K562 (cell line): ENCODE measurements around the gene SCGB1C2. TPM values are rescaled to one million over a fixed set of nuclear protein-coding genes. Genes with fewer than 3 reads are reported as not detected.

Source experiments
- ATAC-seq: fragments of 200-7000 bp; cut with Tn5 transposase; 3 replicates; pipeline ENCODE4 v1.9.1; 2020; ENCODE audit warnings: moderate library complexity
- BruUV-seq: library from RNA; stranded (reverse); fragments of 400-500 nt; replicated peaks from 2 replicates; lab custom pipeline; 2021; lab: Mats Ljungman, UMichigan
- CTCF ChIA-PET: fragments of 300-600 bp; formaldehyde crosslinking; extraction: SDS; loops from one replicate; lab custom pipeline; 2021; ENCODE audit warnings: low intra/inter-chr PET ratio; lab: Yijun Ruan, JAX
- POLR2A ChIA-PET: fragments of 300-600, 350-650 bp; sonication (Branson Sonifier 250); formaldehyde crosslinking; extraction: SDS; loops from one replicate; lab custom pipeline; 2021; ENCODE audit warnings: antibody characterized with exemption, inconsistent platforms; lab: Yijun Ruan, JAX
- DNase-seq, 4 experiments: peaks; one replicate each; pipeline versions ENCODE4 v3.0.0 to v3.0.0-alpha.2; 2011 to 2018; ENCODE audit warnings: low spot score in 3 of 4, mixed read lengths in 3 of 4; ENCODE audit errors: extremely low read depth in 1 of 4
- FAIRE-seq: peaks from 2 replicates; lab custom pipeline; 2011; peaks lifted over from hg19 to GRCh38; lab: Jason Lieb, UNC
- H2AFZ ChIP-seq: 2 replicates; pipeline ENCODE4 v1.6.0; 2011; ENCODE audit warnings: low read depth, low read length, control low read depth, inconsistent platforms
- H3K27ac ChIP-seq: fragments of 200-600 bp; 3 replicates; pipeline ENCODE4 v1.8.0; 2011; ENCODE audit warnings: low read depth, mild to moderate bottlenecking, control low read depth, inconsistent platforms, low read length, moderate library complexity, mixed read lengths; ENCODE audit errors: extremely low read depth
- H3K27me3 ChIP-seq, 2 experiments: fragments of 300-600 bp in 1 of 2; 2 replicates in 1 of 2; 3 replicates in 1 of 2; pipeline versions ENCODE4 v1.6.0 to v1.8.0; 2011; ENCODE audit warnings: inconsistent platforms in 2 of 2, low read length in 2 of 2, mild to moderate bottlenecking in 1 of 2, mixed read lengths in 1 of 2, moderate library complexity in 1 of 2; ENCODE audit not compliant: control insufficient read depth in 2 of 2, insufficient read depth in 2 of 2
- H3K36me3 ChIP-seq: fragments of 300-600 bp; 3 replicates; pipeline ENCODE4 v1.8.0; 2011; ENCODE audit warnings: mild to moderate bottlenecking, low read length, inconsistent platforms; ENCODE audit not compliant: control insufficient read depth, insufficient read depth
- H3K4me1 ChIP-seq, 2 experiments: fragments of 200-600 bp in 1 of 2; replicated peaks in 1 of 2; 2 replicates in 1 of 2; 3 replicates in 1 of 2; pipeline versions ENCODE4 v1.5.1 to v1.8.0; 2011; ENCODE audit warnings: inconsistent platforms in 2 of 2, low read length in 2 of 2, mild to moderate bottlenecking in 1 of 2, mixed read lengths in 1 of 2, moderate library complexity in 1 of 2; ENCODE audit not compliant: control insufficient read depth in 2 of 2, insufficient read depth in 2 of 2
- H3K4me2 ChIP-seq: 2 replicates; pipeline ENCODE4 v1.6.1; 2011; ENCODE audit warnings: low read length, control low read depth, inconsistent platforms, mixed read lengths; ENCODE audit not compliant: insufficient read depth
- H3K4me3 ChIP-seq: fragments of 200-600 bp; sonication (generic), shearing (Covaris generic); 2 replicates; pipeline ENCODE4 v1.5.1; 2016; ENCODE audit warnings: control low read depth, inconsistent platforms
- H3K79me2 ChIP-seq: fragments of 200-600 bp; 3 replicates; pipeline ENCODE4 v1.8.0; 2011; ENCODE audit warnings: low read length, inconsistent platforms; ENCODE audit not compliant: control insufficient read depth, insufficient read depth
- H3K9ac ChIP-seq, 2 experiments: 2 replicates each; pipeline versions ENCODE4 v1.6.0 to v1.6.1; 2011; ENCODE audit warnings: low read depth in 2 of 2, low read length in 2 of 2, control low read depth in 1 of 2, inconsistent platforms in 1 of 2, mild to moderate bottlenecking in 1 of 2, mixed read lengths in 1 of 2; ENCODE audit not compliant: insufficient read depth in 1 of 2
- H3K9me1 ChIP-seq: one replicate; pipeline ENCODE4 v1.6.0; 2011; ENCODE audit warnings: inconsistent platforms, mild to moderate bottlenecking, low read length, moderate library complexity; ENCODE audit not compliant: control insufficient read depth, insufficient read depth
- H3K9me3 ChIP-seq: replicated peaks from 2 replicates; pipeline ENCODE4 v1.5.1; 2011; ENCODE audit warnings: low read depth, low read length, inconsistent platforms; ENCODE audit not compliant: control insufficient read depth, insufficient read depth
- H4K20me1 ChIP-seq: replicated peaks from 2 replicates; pipeline ENCODE4 v1.6.1; 2011; ENCODE audit warnings: low read length, inconsistent platforms, mixed read lengths; ENCODE audit not compliant: control insufficient read depth, insufficient read depth
- BRF2 ChIP-seq: IDR thresholded peaks from 3 replicates; pipeline ENCODE4 v1.6.1; 2011; ENCODE audit warnings: borderline replicate concordance, mild to moderate bottlenecking; ENCODE audit not compliant: insufficient read length, insufficient read depth
- CREB3 ChIP-seq: fragments of 450-650 bp; conservative IDR thresholded peaks from 2 replicates; pipeline ENCODE4 v1.6.1; 2016; ENCODE audit warnings: missing genetic modification characterization, low read depth, mild to moderate bottlenecking, missing compliant biosample characterization, moderate library complexity
- KLF13 ChIP-seq: fragments of 450-650 bp; IDR thresholded peaks from 2 replicates; pipeline ENCODE4 v1.6.1; 2016; ENCODE audit warnings: missing genetic modification characterization, low read depth, mild to moderate bottlenecking, missing compliant biosample characterization, moderate library complexity, borderline replicate concordance
- NFXL1 ChIP-seq: fragments of 450-650 bp; formaldehyde crosslinking; IDR thresholded peaks from 2 replicates; pipeline ENCODE4 v1.4.0; 2021; ENCODE audit warnings: mild to moderate bottlenecking
- REST ChIP-seq, 2 experiments: fragments of 450-650 bp; formaldehyde crosslinking in 1 of 2; IDR thresholded peaks; 2 replicates each; pipeline versions ENCODE4 v1.4.0 to v1.6.1; 2014 to 2020; ENCODE audit warnings: mild to moderate bottlenecking in 2 of 2, borderline replicate concordance in 1 of 2, low read depth in 1 of 2
- SP1 ChIP-seq: sonication (generic); formaldehyde crosslinking; IDR thresholded peaks from 2 replicates; pipeline ENCODE4 v1.8.1; 2022; ENCODE audit warnings: mild to moderate bottlenecking, missing genetic modification reagents
- TRIM28 ChIP-seq: fragments of 450-650 bp; IDR thresholded peaks from 2 replicates; pipeline ENCODE4 v1.6.1; 2017
- ZBTB33 ChIP-seq: sonication (generic); formaldehyde crosslinking; IDR thresholded peaks from 2 replicates; pipeline ENCODE4 v1.8.1; 2023; ENCODE audit warnings: mild to moderate bottlenecking, missing genetic modification reagents
- ZEB2 ChIP-seq: fragments of 450-650 bp; IDR thresholded peaks from 2 replicates; pipeline ENCODE4 v1.6.1; 2016
- ZNF24 ChIP-seq: fragments of 450-650 bp; IDR thresholded peaks from 2 replicates; pipeline ENCODE4 v1.6.1; 2016
- ZNF561 ChIP-seq: fragments of 450-650 bp; formaldehyde crosslinking; conservative IDR thresholded peaks from 2 replicates; pipeline ENCODE4 v1.4.0; 2020; ENCODE audit warnings: mild to moderate bottlenecking, moderate library complexity
- WGBS: fragments of 100-300 bp; shearing (Covaris generic); methylation state at CpG from one replicate; pipeline ENCODE4 v1.1.6; 2016; ENCODE audit warnings: low coverage, mixed read lengths; ENCODE audit not compliant: insufficient coverage; ENCODE audit errors: missing lambda C conversion rate; 5-methylcytosine and 5-hydroxymethylcytosine counted together
- in situ Hi-C: fragments of 300-500 bp; cut with MboI; formaldehyde crosslinking; loops from 4 replicates; pipeline ENCODE4 v1.15.0; 2018; ENCODE audit warnings: inconsistent platforms, mixed read lengths
- intact Hi-C: fragments of 100-400 bp; cut with micrococcal nuclease; formaldehyde crosslinking; loops from 2 replicates; pipeline ENCODE4 v1.14.2; 2022
- polyA plus RNA-seq, 8 experiments: library from polyadenylated mRNA; depleted of rRNA in 4 of 8; stranded (reverse) in 5 of 8; unstranded in 3 of 8; fragments of >200 nt; fragmentation: Nextera tagmentation in 2 of 8; fragmentation: Illumina TruSeq in 1 of 8; extraction: Ambion mirVana in 2 of 8; extraction: Trizol in 1 of 8; gene quantifications; 2 replicates each; pipeline versions ENCODE4 v1.2.1 to v1.2.3, GENCODE V29; 2011 to 2014; ENCODE audit warnings: inconsistent platforms in 1 of 8, missing spikeins in 1 of 8
- total RNA-seq, 7 experiments: library from RNA; depleted of rRNA in 6 of 7; stranded (reverse); fragments of >200 nt in 6 of 7; fragmentation: Illumina TruSeq in 2 of 7; extraction: Trizol in 2 of 7; gene quantifications; 2 replicates each; pipeline versions ENCODE4 v1.2.1 to v1.2.3, GENCODE V29; 2011 to 2021; ENCODE audit warnings: low replicate concordance in 1 of 7

Gene SCGB1C2
- total and polyA plus RNA-seq, 9 of the 15 experiments (the other 6 are each of a cell fraction or from before 2014, with no cell fraction given), result not detected

GRCh38 chr17:161481-161880 is 24.1 kb downstream of the SCGB1C2 start:
- H3K9me1 ChIP-seq, result no peaks in the 10 kb centered on the region
- intact Hi-C loops (no loop called here), in situ Hi-C loops (no loop called here)
- ChIA-PET POLR2A (interaction anchor here (0.7 to 1.5 kb wide), 2 partner anchors 10 to 13 kb away, joined by 4 read pairs; no protein-coding TSS in a partner anchor), CTCF (no interaction called here)
- no peaks in the 10 kb centered on the region for H3K79me2 ChIP-seq
- no peak overlapping the region for H3K9ac ChIP-seq
- no peak overlapping the region for H2AFZ ChIP-seq
- WGBS, result 0% methylated on average over 6 of the region's 10 CpGs
- no peaks in the 10 kb centered on the region for H3K4me1 ChIP-seq
- peaks cover 3 to 45% of the 10 kb centered on the region in 2 experiments; a peak in 4 of 5 replicates for H3K27me3 ChIP-seq
- H3K9me3 ChIP-seq, result no peaks in the 10 kb centered on the region
- no peak for FAIRE-seq
- no peak for DNase-seq
- H4K20me1 ChIP-seq, result no peaks in the 10 kb centered on the region
- no peaks in the 10 kb centered on the region for H3K36me3 ChIP-seq
- BruUV-seq, result no TSS peak
- H3K4me3 ChIP-seq, result no peak overlapping the region
- no peak for ATAC-seq
- no peak overlapping the region for H3K27ac ChIP-seq
- no peak overlapping the region for H3K4me2 ChIP-seq
- no peak for TF ChIP-seq ZNF561 (CRISPR knock-in tag)
- TF ChIP-seq NFXL1 (CRISPR knock-in tag), result no peak
- no peak for TF ChIP-seq BRF2
- no peak for TF ChIP-seq REST (IDR thresholded peaks at IDR 0.05; ENCODE audit: borderline replicate concordance)
- no peak for TF ChIP-seq REST (CRISPR knock-in tag; IDR thresholded peaks at IDR 0.05; ENCODE audit: low read depth)
- no peak for TF ChIP-seq TRIM28
- no peak for TF ChIP-seq ZEB2
- TF ChIP-seq ZNF24, result no peak
- no peak for TF ChIP-seq ZBTB33 (CRISPR knock-in tag)
- TF ChIP-seq CREB3 (tag), result no peak
- TF ChIP-seq KLF13 (tag), result no peak
- TF ChIP-seq SP1 (CRISPR knock-in tag), result no peak
